ENCODE results near the gene OCLN. TPM values are rescaled to one million over a fixed set of nuclear protein-coding genes. Genes with fewer than 3 reads are reported as not detected.
"Not testable (repeated sequence)": the region's sequence is repeated elsewhere in the genome, so short reads cannot be mapped to it uniquely, and the experiment has no call there.

Gene OCLN
- total and polyA plus RNA-seq, 4 experiments from 2014 or later = 0.13 to 6.0 (median 4.9) TPM; not detected in 1

DNA sequence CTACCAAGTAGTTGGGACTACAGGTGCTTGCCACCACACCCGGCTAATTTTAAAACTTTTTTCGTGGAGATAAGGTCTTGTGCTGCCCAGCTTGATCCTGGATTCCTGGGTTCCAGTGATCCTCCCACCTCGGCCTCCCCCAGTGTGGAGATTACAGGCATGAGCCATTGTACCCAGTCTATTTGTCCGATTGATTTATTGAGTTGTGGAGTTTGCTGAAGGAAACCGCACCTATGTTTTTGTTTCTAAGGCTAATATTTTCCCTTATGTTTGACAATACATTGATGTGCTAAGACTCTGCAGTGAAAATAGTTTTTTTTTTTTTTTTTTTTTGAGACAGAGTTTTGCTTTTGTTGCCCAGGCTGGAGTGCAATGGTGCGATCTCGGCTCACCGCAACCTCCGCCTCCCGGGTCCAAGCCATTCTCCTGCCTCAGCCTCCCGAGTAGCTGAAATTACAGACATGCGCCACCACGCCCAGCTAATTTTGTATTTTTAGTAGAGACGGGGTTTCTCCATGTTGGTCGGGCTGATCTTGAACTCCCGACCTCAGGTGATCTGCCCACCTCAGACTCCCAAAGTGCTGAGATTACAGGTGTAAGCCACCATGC lies 20.0 kb upstream of the OCLN start:
- H3K9me3 ChIP-seq (ENCODE audit: control insufficient read depth in 1 of 2, low read length in 2 of 2); H3K27me3 Mint-ChIP-seq; DNase-seq; H3K4me1 Mint-ChIP-seq; H3K9me3 Mint-ChIP-seq; H3K36me3 Mint-ChIP-seq; H3K36me3 ChIP-seq (ENCODE audit: insufficient read depth, low read length); H3K4me3 ChIP-seq (ENCODE audit: low read length in 2 of 2); H3K4me1 ChIP-seq (ENCODE audit: insufficient read depth, low read length); H3K27ac ChIP-seq (ENCODE audit: low read depth, low read length); H3K27me3 ChIP-seq (ENCODE audit: insufficient read depth, low read length); CTCF ChIA-PET (ENCODE audit: partially characterized antibody); POLR2A ChIA-PET (ENCODE audit: partially characterized antibody); H3K27ac Mint-ChIP-seq; intact Hi-C loops (cut with micrococcal nuclease); H3K4me3 Mint-ChIP-seq: not testable (repeated sequence)

DNA sequence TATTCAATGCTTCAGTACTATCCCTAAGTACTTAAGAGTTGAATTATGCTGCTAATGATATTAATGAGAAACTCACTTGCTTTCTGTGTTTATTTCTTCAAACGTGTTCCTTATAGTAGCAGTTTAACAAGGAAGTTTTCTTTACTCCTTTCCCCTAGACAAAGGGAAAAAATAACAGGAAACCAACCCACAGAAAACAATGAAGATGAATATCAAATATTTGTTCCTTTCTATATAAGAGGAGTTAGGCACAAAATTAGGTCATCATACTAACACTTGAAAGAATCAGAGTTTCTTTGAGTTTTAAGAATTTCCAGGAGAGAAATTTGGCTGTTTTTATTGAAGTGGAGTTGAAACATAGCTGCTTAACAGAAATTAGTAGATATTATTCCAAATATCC lies 15.4 kb upstream of the OCLN start:
- ChIA-PET POLR2A (ENCODE audit: partially characterized antibody) (no interaction called here), CTCF (ENCODE audit: partially characterized antibody) (no interaction called here)
- Mint-ChIP-seq H3K27me3 (peaks cover 0 to 2% of the 10 kb centered on the region in 2 donors), H3K9me3 (no peaks in the 10 kb centered on the region), H3K4me3 (no peak overlapping the region), H3K27ac (no peak overlapping the region), H3K4me1 (peaks cover 0 to 5% (median 0%) of the 10 kb centered on the region in 4 donors), H3K36me3 (no peaks in the 10 kb centered on the region)
- Histone ChIP-seq H3K27me3 (ENCODE audit: insufficient read depth, low read length) (no peaks in the 10 kb centered on the region), H3K4me3 (ENCODE audit: low read length in 2 of 2) (no peak overlapping the region), H3K4me1 (ENCODE audit: insufficient read depth, low read length) (no peaks in the 10 kb centered on the region), H3K9me3 (ENCODE audit: control insufficient read depth in 1 of 2, low read length in 2 of 2) (no peaks in the 10 kb centered on the region), H3K27ac (ENCODE audit: low read depth, low read length) (no peak overlapping the region), H3K36me3 (ENCODE audit: insufficient read depth, low read length) (no peaks in the 10 kb centered on the region)
- DNase-seq = no peak
- intact Hi-C loops (cut with micrococcal nuclease) = no loop called here

DNA sequence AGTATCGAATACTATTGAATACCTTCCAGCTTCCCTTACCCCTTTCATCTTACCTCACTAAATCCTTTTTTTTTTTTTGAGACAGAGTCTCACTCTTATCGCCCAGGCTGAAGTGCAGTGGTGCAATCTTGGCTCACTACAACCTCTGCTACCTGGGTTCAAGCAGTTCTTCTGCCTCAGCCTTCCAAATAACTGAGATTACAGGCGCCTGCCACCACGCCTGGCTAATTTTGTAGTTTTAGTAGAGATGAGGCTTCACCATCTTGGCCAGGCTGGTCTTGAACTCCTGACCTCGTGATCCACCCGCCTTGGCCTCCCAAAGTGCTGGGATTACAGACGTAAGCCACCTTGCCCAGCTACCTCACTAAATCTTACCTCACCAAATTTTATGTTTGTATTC lies 14.3 kb upstream of the OCLN start:
- H3K36me3 Mint-ChIP-seq; H3K27me3 ChIP-seq (ENCODE audit: insufficient read depth, low read length); CTCF ChIA-PET (ENCODE audit: partially characterized antibody); H3K36me3 ChIP-seq (ENCODE audit: insufficient read depth, low read length); intact Hi-C loops (cut with micrococcal nuclease); H3K27ac ChIP-seq (ENCODE audit: low read depth, low read length); H3K27me3 Mint-ChIP-seq; H3K9me3 Mint-ChIP-seq; POLR2A ChIA-PET (ENCODE audit: partially characterized antibody); H3K9me3 ChIP-seq (ENCODE audit: control insufficient read depth in 1 of 2, low read length in 2 of 2); H3K4me3 Mint-ChIP-seq; DNase-seq; H3K4me1 Mint-ChIP-seq; H3K4me1 ChIP-seq (ENCODE audit: insufficient read depth, low read length); H3K4me3 ChIP-seq (ENCODE audit: low read length in 2 of 2): not testable (repeated sequence)
- peak overlapping the region in 1 of 7 donors; percentile 20 for H3K27ac Mint-ChIP-seq

DNA sequence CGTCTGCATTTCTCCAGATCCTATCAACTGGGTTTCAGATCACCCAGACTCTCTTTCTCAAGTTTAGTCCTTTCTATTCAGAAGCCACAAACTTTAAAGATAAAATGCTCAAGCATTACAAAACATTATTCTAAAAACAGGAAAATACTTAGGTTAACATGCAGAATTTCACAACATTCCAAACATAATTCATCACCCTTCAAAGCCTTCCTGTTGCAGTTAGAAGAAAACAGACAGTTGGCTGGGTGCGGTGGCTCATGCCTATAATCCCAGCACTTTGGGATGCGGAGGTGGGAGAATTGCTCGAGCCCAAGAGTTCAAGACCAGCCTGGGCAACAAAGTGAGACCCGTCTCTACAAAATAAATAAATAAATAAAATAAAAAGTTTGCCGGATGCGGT lies 7.7 kb upstream of the OCLN start:
- intact Hi-C loops (cut with micrococcal nuclease) = no loop called here
- ChIA-PET POLR2A (ENCODE audit: partially characterized antibody) (no interaction called here), CTCF (ENCODE audit: partially characterized antibody) (no interaction called here)
- H3K27me3 ChIP-seq (ENCODE audit: insufficient read depth, low read length) = no peaks in the 10 kb centered on the region
- no peak overlapping the region for H3K27ac ChIP-seq (ENCODE audit: low read depth, low read length)
- no peak overlapping the region for H3K4me3 ChIP-seq (ENCODE audit: low read length in 2 of 2)
- H3K9me3 ChIP-seq (ENCODE audit: control insufficient read depth in 1 of 2, low read length in 2 of 2) = no peaks in the 10 kb centered on the region
- no peaks in the 10 kb centered on the region for H3K4me1 ChIP-seq (ENCODE audit: insufficient read depth, low read length)
- Mint-ChIP-seq H3K27me3 (peaks cover 9 to 17% of the 10 kb centered on the region in 2 donors), H3K27ac (no peak overlapping the region), H3K4me3 (no peak overlapping the region), H3K9me3 (no peaks in the 10 kb centered on the region), H3K36me3 (no peaks in the 10 kb centered on the region), H3K4me1 (no peaks in the 10 kb centered on the region)
- DNase-seq = no peak
- H3K36me3 ChIP-seq (ENCODE audit: insufficient read depth, low read length) = no peaks in the 10 kb centered on the region

DNA sequence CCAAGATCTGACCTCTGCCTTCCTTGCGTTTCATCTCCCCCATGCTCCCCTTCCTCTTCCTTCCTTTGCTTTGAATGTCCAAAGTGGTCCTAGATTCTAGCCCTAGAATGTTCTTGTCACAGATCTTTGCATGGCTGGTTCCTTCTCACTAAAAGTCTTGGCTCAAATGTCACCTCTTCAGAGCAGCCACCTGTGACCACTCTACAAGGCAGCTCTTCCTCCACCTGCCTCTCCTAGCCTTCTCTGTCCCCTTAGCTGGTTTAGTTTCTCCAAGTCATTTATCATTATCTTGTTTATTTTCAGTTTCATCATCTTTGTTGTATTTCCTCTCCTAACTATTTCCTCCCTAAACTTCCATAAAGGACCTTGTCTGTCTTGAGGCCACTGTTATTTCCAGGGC lies 7.1 kb upstream of the OCLN start:
- Mint-ChIP-seq H3K27ac (peak overlapping the region in 1 of 7 donors; percentile 13), H3K36me3 (no peaks in the 10 kb centered on the region), H3K4me1 (no peaks in the 10 kb centered on the region), H3K4me3 (no peak overlapping the region), H3K9me3 (no peaks in the 10 kb centered on the region), H3K27me3 (peaks cover 9 to 18% of the 10 kb centered on the region in 2 donors)
- Histone ChIP-seq H3K9me3 (ENCODE audit: control insufficient read depth in 1 of 2, low read length in 2 of 2) (no peaks in the 10 kb centered on the region), H3K4me3 (ENCODE audit: low read length in 2 of 2) (no peak overlapping the region), H3K36me3 (ENCODE audit: insufficient read depth, low read length) (no peaks in the 10 kb centered on the region), H3K4me1 (ENCODE audit: insufficient read depth, low read length) (no peaks in the 10 kb centered on the region), H3K27ac (ENCODE audit: low read depth, low read length) (no peak overlapping the region), H3K27me3 (ENCODE audit: insufficient read depth, low read length) (no peaks in the 10 kb centered on the region)
- POLR2A ChIA-PET (ENCODE audit: partially characterized antibody) = no interaction called here
- CTCF ChIA-PET (ENCODE audit: partially characterized antibody) = no interaction called here
- DNase-seq = no peak
- intact Hi-C loops (cut with micrococcal nuclease) = no loop called here

DNA sequence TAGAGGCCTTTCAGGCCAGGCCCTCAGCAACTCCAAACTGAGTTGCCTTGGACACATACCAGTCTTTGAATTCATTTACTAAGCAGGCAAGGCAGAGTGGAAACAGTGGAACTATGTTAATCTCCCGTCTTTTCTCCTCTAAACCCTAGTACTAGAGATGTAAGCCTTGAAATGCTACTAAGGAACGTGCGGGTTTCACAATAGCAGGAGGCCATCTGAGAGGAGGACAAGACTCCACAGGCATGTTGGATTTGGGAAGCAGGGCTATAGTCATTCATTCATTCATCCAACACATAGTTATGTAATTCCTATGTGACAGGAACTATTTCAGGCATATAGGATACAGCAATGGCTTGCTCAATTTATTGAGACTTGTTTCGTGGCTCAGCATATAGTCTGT lies 3.3 kb upstream of the OCLN start:
- no peaks in the 10 kb centered on the region for H3K9me3 ChIP-seq (ENCODE audit: control insufficient read depth in 1 of 2, low read length in 2 of 2)
- POLR2A ChIA-PET (ENCODE audit: partially characterized antibody) = no interaction called here
- no peak overlapping the region for H3K4me3 Mint-ChIP-seq
- H3K36me3 Mint-ChIP-seq = no peaks in the 10 kb centered on the region
- H3K27ac ChIP-seq (ENCODE audit: low read depth, low read length) = no peak overlapping the region
- H3K27ac Mint-ChIP-seq = no peak overlapping the region
- H3K4me3 ChIP-seq (ENCODE audit: low read length in 2 of 2) = no peak overlapping the region
- H3K27me3 ChIP-seq (ENCODE audit: insufficient read depth, low read length) = peaks cover 4% of the 10 kb centered on the region
- H3K36me3 ChIP-seq (ENCODE audit: insufficient read depth, low read length) = no peaks in the 10 kb centered on the region
- H3K4me1 ChIP-seq (ENCODE audit: insufficient read depth, low read length) = peaks cover 9% of the 10 kb centered on the region
- H3K27me3 Mint-ChIP-seq = peaks cover 21 to 32% of the 10 kb centered on the region in 2 donors
- intact Hi-C loops (cut with micrococcal nuclease) = no loop called here
- CTCF ChIA-PET (ENCODE audit: partially characterized antibody) = no interaction called here
- H3K9me3 Mint-ChIP-seq = no peaks in the 10 kb centered on the region
- H3K4me1 Mint-ChIP-seq = peaks cover 2 to 22% (median 12%) of the 10 kb centered on the region in 4 donors
- DNase-seq = no peak

DNA sequence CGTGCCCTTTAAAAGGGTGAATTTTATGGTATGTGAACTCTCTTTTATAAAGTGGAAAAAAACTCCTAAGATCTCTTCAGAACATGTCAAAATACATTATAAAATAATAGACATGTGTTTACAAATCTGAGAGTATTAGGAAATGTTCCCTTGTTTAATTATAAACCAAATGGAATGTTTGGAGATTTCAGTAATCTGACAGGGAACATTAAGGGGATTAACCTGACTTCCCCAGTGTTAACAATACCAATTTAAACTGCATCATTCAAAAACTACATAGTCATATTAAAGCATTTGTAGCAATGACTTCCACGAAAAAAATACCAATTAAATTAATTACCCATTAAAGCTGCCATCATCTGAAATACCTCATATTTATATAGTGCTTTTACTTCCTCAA lies 1.6 kb upstream of the OCLN start:
- no peaks in the 10 kb centered on the region for H3K36me3 Mint-ChIP-seq
- Histone ChIP-seq H3K4me1 (ENCODE audit: insufficient read depth, low read length) (peaks cover 9% of the 10 kb centered on the region), H3K9me3 (ENCODE audit: control insufficient read depth in 1 of 2, low read length in 2 of 2) (no peaks in the 10 kb centered on the region), H3K4me3 (ENCODE audit: low read length in 2 of 2) (no peak overlapping the region), H3K36me3 (ENCODE audit: insufficient read depth, low read length) (no peaks in the 10 kb centered on the region), H3K27ac (ENCODE audit: low read depth, low read length) (no peak overlapping the region), H3K27me3 (ENCODE audit: insufficient read depth, low read length) (peaks cover 9% of the 10 kb centered on the region)
- H3K9me3 Mint-ChIP-seq = no peaks in the 10 kb centered on the region
- peaks cover 2 to 27% (median 14%) of the 10 kb centered on the region in 4 donors for H3K4me1 Mint-ChIP-seq
- peaks cover 31 to 37% of the 10 kb centered on the region in 2 donors for H3K27me3 Mint-ChIP-seq
- H3K27ac Mint-ChIP-seq = no peak overlapping the region
- H3K4me3 Mint-ChIP-seq = peak overlapping the region in 5 of 8 donors; percentile 10 to 75 (median 22)
- ChIA-PET POLR2A (ENCODE audit: partially characterized antibody) (no interaction called here), CTCF (ENCODE audit: partially characterized antibody) (no interaction called here)
- DNase-seq = no peak
- intact Hi-C loops (cut with micrococcal nuclease) = no loop called here
